Mucosa of stomach (tissue), 1 donor: ENCODE measurements around the gene PSPC1.
"Not testable (repeated sequence)": the region's sequence is repeated elsewhere in the genome, so short reads cannot be mapped to it uniquely, and the experiment has no call there.

ENCODE experiments used
- H3K27me3 ChIP-seq: one replicate; pipeline ENCODE4 v1.7.0; 2013; ENCODE audit warnings: mild to moderate bottlenecking, low read length; ENCODE audit not compliant: control insufficient read depth, insufficient read depth
- H3K36me3 ChIP-seq: one replicate; pipeline ENCODE4 v1.7.0; 2013; ENCODE audit warnings: low read length; ENCODE audit not compliant: control insufficient read depth, insufficient read depth
- H3K4me1 ChIP-seq: one replicate; pipeline ENCODE4 v1.7.0; 2013; ENCODE audit warnings: mild to moderate bottlenecking, low read length; ENCODE audit not compliant: control insufficient read depth, insufficient read depth
- H3K4me3 ChIP-seq: one replicate; pipeline ENCODE4 v1.7.0; 2013; ENCODE audit warnings: low read length
- H3K9ac ChIP-seq: one replicate; pipeline ENCODE4 v1.7.0; 2013; ENCODE audit warnings: mild to moderate bottlenecking, low read length, moderate library complexity
- H3K9me3 ChIP-seq: one replicate; pipeline ENCODE4 v1.7.0; 2013; ENCODE audit warnings: mild to moderate bottlenecking, low read length, moderate library complexity; ENCODE audit not compliant: control insufficient read depth
- donor health status: Pancreatic carcinoma.

PSPC1 gene

DNA sequence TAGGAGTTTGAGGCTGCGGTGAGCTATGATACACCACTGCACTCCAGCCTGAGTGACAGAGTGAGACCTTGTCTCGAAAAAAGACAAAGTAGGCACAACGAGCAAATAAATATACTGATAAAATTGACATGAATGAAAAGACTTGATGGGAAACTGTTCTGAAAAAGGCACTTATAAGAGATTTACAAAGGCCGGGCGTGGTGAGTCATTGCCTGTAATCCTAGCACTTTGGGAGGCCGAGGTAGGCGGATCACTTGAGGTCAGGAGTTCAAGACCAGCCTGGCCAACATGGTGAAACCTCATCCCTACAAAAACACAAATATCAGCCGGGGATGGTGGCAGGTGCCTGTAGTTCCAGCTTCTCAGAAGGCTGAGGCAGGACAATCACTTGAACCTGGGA, 91.3 kb downstream of the PSPC1 start:
- H3K27me3 ChIP-seq, H3K4me1 ChIP-seq, H3K9me3 ChIP-seq, H3K36me3 ChIP-seq, H3K9ac ChIP-seq, H3K4me3 ChIP-seq: not testable (repeated sequence)

DNA sequence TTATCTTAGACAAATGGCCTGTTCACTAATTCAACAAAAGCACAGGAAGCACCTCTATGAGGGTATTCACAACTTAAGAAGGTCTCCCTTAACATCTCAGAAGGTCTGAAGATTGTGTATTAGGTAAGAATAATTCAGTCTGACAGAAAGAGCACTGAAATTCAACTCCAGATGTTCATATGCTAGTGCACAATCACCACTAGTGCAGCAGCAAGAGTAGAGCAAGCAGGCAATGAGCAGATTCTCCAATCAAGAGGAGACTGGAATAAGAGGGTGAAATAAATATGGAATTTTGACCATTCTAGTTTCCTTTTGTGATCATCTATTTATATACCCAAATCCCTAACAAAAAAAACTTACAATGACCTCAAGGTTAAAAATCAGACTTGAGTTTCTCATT, 97.3 kb downstream of the PSPC1 start:
- H3K27me3 ChIP-seq, result no peaks in the 10 kb centered on the region
- H3K4me3 ChIP-seq, result no peak overlapping the region
- no peaks in the 10 kb centered on the region for H3K9me3 ChIP-seq
- no peaks in the 10 kb centered on the region for H3K4me1 ChIP-seq
- no peaks in the 10 kb centered on the region for H3K36me3 ChIP-seq
- H3K9ac ChIP-seq, result no peak overlapping the region

DNA sequence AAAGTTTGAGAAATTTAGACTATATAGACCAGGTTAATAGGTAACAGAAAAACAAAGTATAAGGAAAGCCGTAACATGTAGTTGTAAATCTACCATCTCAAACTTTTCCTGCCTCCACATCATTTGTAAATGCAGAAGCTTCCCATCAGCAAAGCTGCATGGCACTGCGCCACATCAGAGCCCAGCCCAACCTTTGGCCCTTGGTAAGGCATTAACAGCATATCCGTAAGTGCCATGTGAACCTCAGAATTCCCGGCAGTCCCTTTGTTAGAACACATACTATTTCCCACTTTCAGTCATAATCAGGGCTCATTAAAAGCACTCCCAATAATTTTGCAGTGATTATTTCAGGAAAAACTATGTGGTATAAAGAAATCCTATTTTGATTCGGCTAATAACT, 97.7 kb downstream of the PSPC1 start:
- Histone ChIP-seq H3K36me3 (no peaks in the 10 kb centered on the region), H3K9ac (no peak overlapping the region), H3K4me1 (no peaks in the 10 kb centered on the region), H3K27me3 (no peaks in the 10 kb centered on the region), H3K9me3 (no peaks in the 10 kb centered on the region), H3K4me3 (no peak overlapping the region)

- H3K27me3 ChIP-seq, result no peaks in the 10 kb centered on the region
- no peak overlapping the region for H3K4me3 ChIP-seq
- H3K36me3 ChIP-seq, result no peaks in the 10 kb centered on the region
- H3K9me3 ChIP-seq, result no peaks in the 10 kb centered on the region
- H3K9ac ChIP-seq, result no peak overlapping the region
- no peaks in the 10 kb centered on the region for H3K4me1 ChIP-seq
These were observed 101.2 kb downstream of the PSPC1 start for GRCh38 chr13:19681517-19681916.

- H3K27me3 ChIP-seq, result no peaks in the 10 kb centered on the region
- no peak overlapping the region for H3K9ac ChIP-seq
These were observed 102.0 kb downstream of the PSPC1 start for GRCh38 chr13:19680751-19681150.

GRCh38 chr13:19676168-19676567, 106.6 kb downstream of the PSPC1 start:
- Histone ChIP-seq H3K4me3 (no peak overlapping the region), H3K36me3 (no peaks in the 10 kb centered on the region), H3K27me3 (no peaks in the 10 kb centered on the region), H3K4me1 (no peaks in the 10 kb centered on the region), H3K9ac (no peak overlapping the region), H3K9me3 (no peaks in the 10 kb centered on the region)

More at GRCh38 chr13:19680751-19681150, 102.0 kb downstream of the PSPC1 start:
- no peak overlapping the region for H3K4me3 ChIP-seq
- H3K36me3 ChIP-seq, result no peaks in the 10 kb centered on the region
- H3K4me1 ChIP-seq, result no peaks in the 10 kb centered on the region
- H3K9me3 ChIP-seq, result no peaks in the 10 kb centered on the region

- Histone ChIP-seq H3K9ac (no peak overlapping the region), H3K9me3 (no peaks in the 10 kb centered on the region), H3K36me3 (no peaks in the 10 kb centered on the region), H3K4me3 (no peak overlapping the region), H3K27me3 (no peaks in the 10 kb centered on the region), H3K4me1 (no peaks in the 10 kb centered on the region)
These were observed 107.8 kb downstream of the PSPC1 start for GRCh38 chr13:19674898-19675297.

DNA sequence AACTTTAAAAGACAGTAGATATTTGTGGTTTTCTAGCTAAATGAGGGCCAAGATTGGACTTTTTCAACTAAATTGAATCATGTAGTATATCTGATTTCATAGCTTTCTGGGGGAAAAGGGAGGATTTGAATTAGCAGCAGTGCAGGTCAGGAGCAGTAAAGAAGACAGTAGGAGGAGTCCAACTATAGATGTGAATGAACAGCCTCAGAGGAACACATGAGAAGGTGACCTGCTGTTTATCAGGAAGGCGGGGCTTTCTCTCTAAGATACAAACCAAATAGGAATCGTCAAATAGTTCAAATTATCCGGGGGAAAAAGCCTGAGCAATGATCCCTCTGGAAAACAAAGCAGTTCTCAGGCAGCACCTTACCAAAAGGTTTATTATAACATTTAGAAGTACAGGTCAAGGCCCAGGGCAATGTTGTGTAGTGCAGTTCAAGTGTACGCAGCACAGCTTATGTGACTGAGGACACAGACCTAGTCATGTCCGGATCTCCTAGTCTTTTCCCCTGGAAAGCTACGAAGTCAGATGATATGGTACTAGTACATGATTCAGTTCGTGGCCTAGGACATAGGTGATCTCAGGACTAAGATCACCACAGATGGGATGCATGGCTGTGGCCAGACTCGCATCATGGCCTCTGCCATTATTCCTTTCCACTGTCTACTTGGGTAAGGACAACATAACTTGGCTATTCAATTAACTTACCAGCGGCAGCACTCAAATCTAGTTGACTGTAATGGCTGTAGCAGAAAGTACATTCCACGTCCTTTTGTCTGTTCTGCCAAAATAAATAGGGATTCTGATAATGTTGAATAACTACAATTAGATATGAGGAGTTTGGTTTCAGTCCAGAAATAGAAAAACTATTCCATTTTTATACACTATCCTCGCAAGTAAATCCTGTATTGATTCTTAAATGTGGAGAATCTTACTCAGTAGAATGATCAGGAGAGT, 109.0 kb downstream of the PSPC1 start:
- Histone ChIP-seq H3K36me3 (no peaks in the 10 kb centered on the region), H3K9me3 (no peaks in the 10 kb centered on the region)

GRCh38 chr13:19672990-19673389, 109.8 kb downstream of the PSPC1 start:
- Histone ChIP-seq H3K9ac (no peak overlapping the region), H3K4me1 (no peaks in the 10 kb centered on the region), H3K4me3 (no peak overlapping the region), H3K36me3 (no peaks in the 10 kb centered on the region), H3K9me3 (no peaks in the 10 kb centered on the region), H3K27me3 (no peaks in the 10 kb centered on the region)

More for the DNA sequence above, 109.0 kb downstream of the PSPC1 start:
- Histone ChIP-seq H3K4me3 (no peak overlapping the region), H3K9ac (no peak overlapping the region), H3K4me1 (no peaks in the 10 kb centered on the region), H3K27me3 (no peaks in the 10 kb centered on the region)

GRCh38 chr13:19670147-19670546, 112.6 kb downstream of the PSPC1 start:
- no peaks in the 10 kb centered on the region for H3K36me3 ChIP-seq
- no peaks in the 10 kb centered on the region for H3K27me3 ChIP-seq

GRCh38 chr13:19668778-19669177, 114.0 kb downstream of the PSPC1 start:
- no peaks in the 10 kb centered on the region for H3K36me3 ChIP-seq
- no peaks in the 10 kb centered on the region for H3K4me1 ChIP-seq
- H3K4me3 ChIP-seq, result no peak overlapping the region
- H3K9me3 ChIP-seq, result no peaks in the 10 kb centered on the region
- H3K9ac ChIP-seq, result no peak overlapping the region
- H3K27me3 ChIP-seq, result no peaks in the 10 kb centered on the region

More at GRCh38 chr13:19670147-19670546, 112.6 kb downstream of the PSPC1 start:
- no peak overlapping the region for H3K9ac ChIP-seq
- no peaks in the 10 kb centered on the region for H3K9me3 ChIP-seq
- no peaks in the 10 kb centered on the region for H3K4me1 ChIP-seq
- no peak overlapping the region for H3K4me3 ChIP-seq

DNA sequence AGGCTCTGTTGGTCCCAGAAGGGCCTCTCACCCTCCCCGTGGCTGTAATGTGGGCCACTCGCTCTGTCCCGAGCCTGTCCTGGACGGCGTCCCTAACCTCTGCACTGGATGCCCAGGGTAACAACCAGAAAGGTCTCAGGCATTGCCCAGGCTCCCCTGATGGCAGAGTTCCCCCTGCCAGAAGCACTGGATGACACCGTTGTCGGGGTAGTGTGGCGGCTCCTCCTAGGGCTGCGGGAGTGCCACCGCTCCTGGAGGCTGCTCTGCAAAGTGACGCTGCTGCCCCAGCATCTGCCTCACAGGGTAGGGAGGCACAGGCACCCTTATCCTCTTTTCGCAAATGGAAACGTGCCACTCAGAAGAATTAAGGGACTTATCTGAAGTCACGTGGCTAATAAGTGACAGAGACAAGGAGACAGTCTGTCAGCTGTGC, 117.3 kb downstream of the PSPC1 start:
- H3K36me3 ChIP-seq, result peaks cover 8% of the 10 kb centered on the region

More for the DNA sequence above, 117.3 kb downstream of the PSPC1 start:
- no peaks in the 10 kb centered on the region for H3K9me3 ChIP-seq
- no peak overlapping the region for H3K9ac ChIP-seq
- H3K27me3 ChIP-seq, result no peaks in the 10 kb centered on the region
- H3K4me1 ChIP-seq, result no peaks in the 10 kb centered on the region
- H3K4me3 ChIP-seq, result no peak overlapping the region
